Fibroblast of pulmonary artery (primary cell): ENCODE results near the gene WEE2.
"Not testable (repeated sequence)": the region's sequence is repeated elsewhere in the genome, so short reads cannot be mapped to it uniquely, and the experiment has no call there.

ENCODE experiments used
- DNase-seq: peaks from one replicate; pipeline ENCODE4 v3.0.0-alpha.2; 2010; ENCODE audit warnings: low read depth
- H3K4me3 ChIP-seq: replicated peaks from 2 replicates; pipeline ENCODE4 v1.5.1; 2011; ENCODE audit warnings: low read depth, mild to moderate bottlenecking, control low read depth, low read length, moderate library complexity
- TF ChIP-seq, protein P1 (sequence below): IDR thresholded peaks from 2 replicates; pipeline ENCODE4 v1.5.1; 2011; ENCODE audit warnings: mild to moderate bottlenecking, control low read depth, low read length, inconsistent platforms; ENCODE audit errors: missing control alignments

WEE2 gene

DNA sequence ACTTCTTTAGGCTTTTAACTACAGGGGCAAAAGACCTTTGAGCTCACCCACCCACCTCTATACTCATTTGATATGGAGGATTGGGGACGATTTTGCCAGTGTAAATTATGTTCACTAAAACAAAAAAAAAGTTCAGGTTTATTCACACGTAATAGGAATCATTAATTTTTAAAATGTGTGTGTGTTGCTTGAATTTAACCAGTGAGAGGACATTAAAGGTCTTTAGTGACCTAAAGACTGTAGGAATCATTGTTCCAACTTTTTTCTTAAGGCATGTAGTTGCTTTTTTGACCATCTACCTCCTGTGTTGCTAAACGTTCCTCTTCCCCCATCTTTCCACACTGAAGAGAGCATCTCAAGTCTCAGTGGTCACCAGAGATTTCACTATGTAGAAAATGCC lies 31.1 kb downstream of the WEE2 start:
- H3K4me3 ChIP-seq = peak overlapping the region; percentile 93
- TF ChIP-seq, protein P1, sequence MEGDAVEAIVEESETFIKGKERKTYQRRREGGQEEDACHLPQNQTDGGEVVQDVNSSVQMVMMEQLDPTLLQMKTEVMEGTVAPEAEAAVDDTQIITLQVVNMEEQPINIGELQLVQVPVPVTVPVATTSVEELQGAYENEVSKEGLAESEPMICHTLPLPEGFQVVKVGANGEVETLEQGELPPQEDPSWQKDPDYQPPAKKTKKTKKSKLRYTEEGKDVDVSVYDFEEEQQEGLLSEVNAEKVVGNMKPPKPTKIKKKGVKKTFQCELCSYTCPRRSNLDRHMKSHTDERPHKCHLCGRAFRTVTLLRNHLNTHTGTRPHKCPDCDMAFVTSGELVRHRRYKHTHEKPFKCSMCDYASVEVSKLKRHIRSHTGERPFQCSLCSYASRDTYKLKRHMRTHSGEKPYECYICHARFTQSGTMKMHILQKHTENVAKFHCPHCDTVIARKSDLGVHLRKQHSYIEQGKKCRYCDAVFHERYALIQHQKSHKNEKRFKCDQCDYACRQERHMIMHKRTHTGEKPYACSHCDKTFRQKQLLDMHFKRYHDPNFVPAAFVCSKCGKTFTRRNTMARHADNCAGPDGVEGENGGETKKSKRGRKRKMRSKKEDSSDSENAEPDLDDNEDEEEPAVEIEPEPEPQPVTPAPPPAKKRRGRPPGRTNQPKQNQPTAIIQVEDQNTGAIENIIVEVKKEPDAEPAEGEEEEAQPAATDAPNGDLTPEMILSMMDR = no peak
- DNase-seq = no peak

DNA sequence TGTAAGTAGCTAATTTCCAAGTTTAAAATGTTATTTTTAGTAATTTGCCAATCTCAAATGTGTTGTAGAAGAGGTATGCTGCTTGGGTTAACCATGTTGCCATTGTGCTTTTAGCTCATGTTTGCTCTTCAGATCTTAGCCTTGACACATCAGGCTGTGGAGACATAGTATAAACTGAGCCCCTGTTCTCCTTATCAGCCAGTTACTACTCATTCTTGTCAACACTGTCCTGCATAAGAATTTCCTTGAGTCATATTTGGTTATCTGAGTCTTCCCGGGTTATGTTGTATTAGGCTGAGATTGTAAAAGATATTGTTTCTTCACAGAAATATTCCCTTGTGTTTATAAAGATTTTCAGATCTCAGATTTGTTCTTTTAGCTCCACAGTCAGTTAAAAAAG lies 34.1 kb downstream of the WEE2 start:
- DNase-seq = no peak
- no peak overlapping the region for H3K4me3 ChIP-seq
- TF ChIP-seq, protein P1 = no peak

DNA sequence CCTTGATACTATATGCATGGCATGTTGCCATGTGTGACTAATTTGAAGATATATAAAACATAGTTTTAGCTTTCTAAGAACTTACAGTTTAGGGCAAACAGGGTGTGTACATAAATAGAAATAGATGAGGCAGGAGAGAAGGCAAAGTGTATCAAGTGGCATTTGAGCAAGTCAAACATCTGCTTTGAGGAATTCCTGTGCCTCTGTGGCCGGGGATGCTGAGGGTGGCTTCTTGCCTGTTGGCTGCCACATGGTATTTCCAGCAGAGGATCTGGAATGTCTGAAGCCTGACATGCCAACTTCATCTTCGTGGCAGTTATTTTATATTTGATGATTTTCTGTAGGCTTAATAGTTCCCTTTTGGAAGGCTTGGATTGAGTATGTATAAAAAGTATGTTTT lies 36.0 kb downstream of the WEE2 start:
- no peak overlapping the region for H3K4me3 ChIP-seq
- TF ChIP-seq, protein P1 = no peak
- DNase-seq = no peak

DNA sequence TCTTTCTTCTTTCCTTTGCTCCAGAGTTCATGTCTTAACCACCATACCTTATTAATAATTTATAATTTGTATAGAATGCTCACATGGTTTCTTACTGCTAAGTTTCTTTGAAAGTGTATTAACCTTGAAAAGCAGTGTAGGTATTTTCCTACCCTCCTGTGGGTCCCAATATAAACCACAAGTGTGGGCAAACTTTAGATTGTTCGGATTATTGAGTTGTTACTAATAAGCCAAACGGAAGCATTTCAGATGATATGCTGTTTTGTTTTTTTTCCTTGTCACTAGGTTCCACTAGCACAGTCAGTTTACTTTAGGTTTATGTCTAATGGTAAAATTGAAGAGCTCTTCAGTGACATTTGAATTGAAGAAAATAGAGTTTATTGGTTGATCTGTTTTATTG lies 40.2 kb downstream of the WEE2 start:
- DNase-seq = peak; percentile 10
- TF ChIP-seq, protein P1 = no peak
- no peak overlapping the region for H3K4me3 ChIP-seq

DNA sequence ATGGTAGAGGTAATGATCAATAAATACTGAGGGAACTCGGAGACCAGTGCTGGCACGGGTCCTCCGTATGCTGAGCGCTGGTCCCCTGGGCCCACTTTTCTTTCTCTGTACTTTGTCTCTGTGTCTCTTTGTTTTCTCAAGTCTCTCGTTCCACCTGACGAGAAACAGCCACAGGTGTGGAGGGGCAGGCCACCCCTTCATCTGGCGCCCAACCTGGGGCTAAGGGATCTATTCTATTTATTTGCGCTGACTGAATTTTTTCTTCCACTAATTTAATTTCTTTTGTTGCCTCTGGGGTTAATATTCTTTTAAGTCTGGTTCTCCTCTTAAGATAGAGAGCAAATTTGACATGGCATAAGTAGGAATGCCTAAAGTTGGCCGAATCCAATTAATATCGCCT lies 43.8 kb downstream of the WEE2 start:
- H3K4me3 ChIP-seq = not testable (repeated sequence)
- DNase-seq = peak; percentile 6

DNA sequence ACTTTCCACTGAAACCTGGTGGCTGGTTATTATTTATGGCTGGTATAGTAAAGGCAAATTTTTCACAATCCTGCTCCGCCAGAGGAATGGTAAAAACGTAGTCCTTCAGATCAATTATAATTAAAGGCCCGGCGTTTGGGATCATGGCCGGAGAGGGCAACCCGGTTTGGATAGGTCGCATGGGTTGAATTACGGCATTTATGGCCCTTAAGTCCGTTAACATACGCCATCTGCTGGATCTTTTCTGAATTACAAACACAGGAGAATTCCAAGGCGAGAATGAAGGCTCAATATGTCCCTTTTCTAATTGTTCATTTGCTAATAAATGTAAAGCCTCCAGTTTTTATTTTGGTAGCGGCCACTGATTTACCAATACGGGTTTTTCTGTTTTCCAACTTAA lies 44.5 kb downstream of the WEE2 start:
- peak; percentile 3 for DNase-seq
- H3K4me3 ChIP-seq = no peak overlapping the region
- TF ChIP-seq, protein P1 = peak; percentile 26

DNA sequence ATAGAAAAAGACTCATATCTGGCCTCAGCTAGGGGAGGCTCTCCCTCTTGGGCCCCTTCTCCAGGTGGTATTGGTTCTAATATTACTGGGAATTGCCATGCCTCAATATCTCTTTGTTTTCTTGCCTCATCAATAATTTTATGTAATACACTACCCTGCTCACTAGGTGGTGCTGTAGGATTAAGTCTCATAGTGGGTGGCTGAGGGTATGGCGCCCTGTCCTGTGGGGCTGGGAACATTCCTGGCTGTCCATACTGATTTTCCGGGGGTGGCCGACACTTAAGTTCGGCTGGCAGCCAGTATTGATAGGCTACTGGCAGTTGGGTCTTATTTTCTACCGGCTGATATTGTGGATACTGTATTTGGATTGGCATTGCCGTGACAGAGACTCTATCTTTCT lies 46.8 kb downstream of the WEE2 start:
- no peak overlapping the region for H3K4me3 ChIP-seq
- TF ChIP-seq, protein P1 = peak; percentile 44
- DNase-seq = peak; percentile 30

DNA sequence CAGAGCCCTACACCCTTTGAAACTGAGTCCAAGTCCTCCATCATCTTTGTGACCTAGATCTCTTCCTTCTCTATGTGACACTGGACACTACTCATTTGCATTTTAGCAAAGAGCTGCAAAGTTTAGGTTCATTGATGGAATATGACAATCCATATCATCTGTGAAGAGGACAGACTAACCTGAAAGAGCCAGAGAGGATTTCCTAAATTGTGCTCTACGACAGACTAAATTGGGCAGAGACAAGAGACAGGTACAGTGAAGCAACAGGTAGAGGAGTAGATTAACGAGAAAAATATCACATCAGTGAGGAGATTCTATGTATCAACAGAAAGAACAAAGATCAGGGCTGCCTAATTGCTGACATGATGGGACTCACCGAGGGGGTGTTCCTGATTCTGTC lies 55.6 kb downstream of the WEE2 start, which contains the start of gene TAS2R3:
TAS2R3 (plus strand) TSS at position 301 of the 400 bp plus-strand sequence; CDS start at position 363, 62 bp downstream.
- DNase-seq = no peak
- no peak within 1 kb of the TSS for H3K4me3 ChIP-seq
- TF ChIP-seq, protein P1 = no peak

DNA sequence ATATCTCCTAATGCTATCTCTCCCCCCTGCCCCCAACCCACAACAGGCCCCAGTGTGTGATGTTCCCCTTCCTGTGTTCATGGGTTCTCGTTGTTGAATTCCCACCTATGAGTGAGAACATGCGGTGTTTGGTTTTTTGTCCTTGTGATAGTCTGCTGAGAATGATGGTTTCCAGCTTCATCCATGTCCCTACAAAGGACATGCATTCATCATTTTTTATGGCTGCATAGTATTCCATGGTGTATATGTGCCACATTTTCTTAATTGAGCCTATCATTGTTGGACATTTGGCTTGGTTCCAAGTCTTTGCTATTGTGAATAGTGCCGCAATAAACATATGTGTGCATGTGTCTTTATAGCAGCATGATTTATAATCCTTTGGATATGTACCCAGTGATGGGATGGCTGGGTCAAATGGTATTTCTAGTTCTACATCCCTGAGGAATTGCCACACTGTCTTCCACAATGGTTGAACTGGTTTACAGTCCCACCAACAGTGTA lies 62.0 kb downstream of the WEE2 start:
- DNase-seq, H3K4me3 ChIP-seq: not testable (repeated sequence)
